Mammary epithelial cell (primary cell): Measurements from ENCODE around the gene KIF26B.

ENCODE experiments used
- EZH2 ChIP-seq: IDR thresholded peaks from 2 replicates; pipeline ENCODE4 v1.6.1; 2012; ENCODE audit warnings: low read length, inconsistent platforms, borderline replicate concordance
- TF ChIP-seq, protein P1 (sequence below), 2 donors: IDR thresholded peaks in 1 of 2; conservative IDR thresholded peaks in 1 of 2; 2 replicates each; pipeline ENCODE4 v1.5.1; 2011 to 2012; ENCODE audit warnings: inconsistent platforms in 2 of 2, low read length in 2 of 2, mild to moderate bottlenecking in 2 of 2, control low read depth in 1 of 2, low read depth in 1 of 2; ENCODE audit not compliant: insufficient read depth in 1 of 2; ENCODE audit errors: extremely low read depth in 1 of 2

DNA sequence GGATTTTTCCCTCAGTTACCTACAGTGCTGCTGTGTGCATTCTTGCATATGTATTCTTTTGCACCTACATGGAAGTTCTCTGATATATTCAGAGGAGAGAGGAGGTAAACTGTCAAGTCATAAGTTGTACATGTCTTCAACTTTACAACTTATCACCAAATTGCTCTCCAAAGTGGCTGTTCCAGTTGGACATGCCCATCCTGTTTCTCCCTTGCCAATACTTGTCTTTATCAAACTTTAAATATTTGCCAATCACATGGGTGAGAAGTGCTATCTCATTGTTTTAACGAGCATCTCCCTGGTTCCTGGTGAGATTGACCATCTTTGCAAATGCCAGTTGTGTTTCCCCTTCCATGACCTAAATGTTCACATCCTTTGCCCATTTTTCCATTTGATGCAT lies 88.2 kb downstream of the KIF26B start:
- TF ChIP-seq, protein P1, sequence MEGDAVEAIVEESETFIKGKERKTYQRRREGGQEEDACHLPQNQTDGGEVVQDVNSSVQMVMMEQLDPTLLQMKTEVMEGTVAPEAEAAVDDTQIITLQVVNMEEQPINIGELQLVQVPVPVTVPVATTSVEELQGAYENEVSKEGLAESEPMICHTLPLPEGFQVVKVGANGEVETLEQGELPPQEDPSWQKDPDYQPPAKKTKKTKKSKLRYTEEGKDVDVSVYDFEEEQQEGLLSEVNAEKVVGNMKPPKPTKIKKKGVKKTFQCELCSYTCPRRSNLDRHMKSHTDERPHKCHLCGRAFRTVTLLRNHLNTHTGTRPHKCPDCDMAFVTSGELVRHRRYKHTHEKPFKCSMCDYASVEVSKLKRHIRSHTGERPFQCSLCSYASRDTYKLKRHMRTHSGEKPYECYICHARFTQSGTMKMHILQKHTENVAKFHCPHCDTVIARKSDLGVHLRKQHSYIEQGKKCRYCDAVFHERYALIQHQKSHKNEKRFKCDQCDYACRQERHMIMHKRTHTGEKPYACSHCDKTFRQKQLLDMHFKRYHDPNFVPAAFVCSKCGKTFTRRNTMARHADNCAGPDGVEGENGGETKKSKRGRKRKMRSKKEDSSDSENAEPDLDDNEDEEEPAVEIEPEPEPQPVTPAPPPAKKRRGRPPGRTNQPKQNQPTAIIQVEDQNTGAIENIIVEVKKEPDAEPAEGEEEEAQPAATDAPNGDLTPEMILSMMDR (conservative IDR thresholded peaks at IDR 0.05 in 1 of 2, IDR thresholded peaks at IDR 0.05 in 1 of 2; ENCODE audit: extremely low read depth in 1 of 2, insufficient read depth in 1 of 2, low read depth in 1 of 2, low read length in 2 of 2): no peak
- TF ChIP-seq EZH2: no peak
